ENCODE measurements around the gene MYLK4.

MYLK4 gene

DNA sequence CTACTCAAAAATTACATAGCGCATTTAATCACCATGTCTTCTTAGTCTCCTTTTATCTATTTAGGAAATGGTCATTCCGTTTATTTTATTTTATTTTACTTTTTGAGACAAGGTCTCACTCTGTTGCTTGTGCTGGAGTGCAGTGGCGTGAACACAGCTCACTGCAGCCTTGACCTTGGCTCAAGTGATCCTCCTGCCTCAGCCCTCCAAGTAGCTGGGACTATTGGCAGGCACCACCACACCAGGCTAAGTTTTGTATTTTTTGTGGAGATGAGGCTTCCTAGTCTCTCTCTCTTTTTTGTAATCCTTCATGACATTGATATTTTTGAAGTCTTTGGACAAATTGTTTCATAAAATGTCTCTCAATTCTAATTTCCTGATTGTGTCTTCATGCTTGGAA lies 4.7 kb upstream of the MYLK4 start:
- no peak for DNase-seq

DNA sequence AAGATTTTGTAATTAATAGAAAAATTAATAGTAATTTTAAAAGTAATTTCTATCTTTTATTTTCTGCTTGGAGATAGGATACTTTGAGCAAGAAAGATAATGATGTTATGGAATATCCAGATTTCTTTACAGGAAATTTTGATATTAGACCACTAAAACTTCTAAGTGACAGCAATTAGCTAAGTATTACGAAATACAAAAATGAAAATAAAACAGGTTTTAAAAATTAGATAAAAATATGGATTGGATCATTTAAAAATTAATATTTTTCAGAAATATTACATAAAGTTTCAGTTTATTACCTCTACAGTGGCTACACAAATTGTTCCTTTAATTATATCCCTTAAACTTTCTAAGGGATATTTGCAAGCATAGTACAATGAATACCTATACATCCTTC lies 4.2 kb upstream of the MYLK4 start:
- DNase-seq, result no peak

DNA sequence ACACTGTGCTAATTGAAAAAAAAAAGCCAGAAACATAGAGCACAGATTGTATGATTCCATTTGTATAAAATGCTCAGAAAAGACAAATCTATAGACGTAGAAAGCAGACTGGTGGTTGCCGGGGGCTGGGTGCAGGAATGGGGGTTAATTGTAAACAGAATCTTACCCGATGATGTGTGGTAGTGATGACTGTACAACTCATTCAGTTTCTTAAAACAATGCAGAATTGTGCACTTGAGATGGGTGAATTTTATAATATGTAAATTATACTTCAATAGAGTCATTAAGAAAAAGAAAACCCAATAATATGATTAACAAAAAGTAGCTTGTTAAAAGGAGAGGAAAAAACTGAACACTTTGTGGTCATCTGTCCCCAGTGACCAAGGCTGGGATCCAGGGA lies 3.7 kb upstream of the MYLK4 start:
- no peak for DNase-seq

DNA sequence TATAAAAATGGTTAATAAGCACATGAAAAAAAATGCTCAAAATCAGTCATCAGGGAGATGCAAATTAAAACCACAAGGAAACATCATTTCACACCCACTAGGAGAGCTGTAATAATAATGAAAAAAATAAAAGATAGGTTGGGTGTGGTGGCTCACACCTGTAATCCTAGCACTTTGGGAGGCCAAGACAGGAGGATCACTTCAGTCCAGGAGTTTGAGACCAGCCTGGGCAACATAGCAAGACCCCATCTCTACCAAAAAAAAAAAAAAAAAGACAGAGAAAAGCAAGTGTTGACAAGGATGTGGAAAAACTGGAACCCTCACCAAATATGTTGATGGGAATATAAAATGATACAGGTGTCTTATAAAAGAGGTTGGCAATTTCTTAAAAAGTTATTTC lies 3.0 kb upstream of the MYLK4 start:
- DNase-seq, result no peak

DNA sequence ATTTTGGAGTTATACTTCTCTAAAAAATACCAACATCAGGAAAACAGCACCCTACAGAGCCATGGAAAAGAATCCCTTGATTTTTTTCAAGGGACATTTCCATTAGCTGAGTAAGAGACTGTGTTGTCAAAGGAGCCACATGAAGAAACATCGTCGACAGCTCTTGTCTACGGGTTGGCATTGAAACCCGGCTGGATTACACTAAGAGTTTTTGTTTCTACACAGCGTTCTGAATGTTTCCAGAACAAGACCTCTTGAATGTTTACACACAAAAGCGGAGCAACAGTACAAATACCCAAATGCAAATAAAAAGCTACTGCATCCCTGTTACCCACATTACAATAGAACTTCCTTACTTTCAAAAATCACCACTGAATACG lies 2.4 kb upstream of the MYLK4 start:
- DNase-seq, result no peak

DNA sequence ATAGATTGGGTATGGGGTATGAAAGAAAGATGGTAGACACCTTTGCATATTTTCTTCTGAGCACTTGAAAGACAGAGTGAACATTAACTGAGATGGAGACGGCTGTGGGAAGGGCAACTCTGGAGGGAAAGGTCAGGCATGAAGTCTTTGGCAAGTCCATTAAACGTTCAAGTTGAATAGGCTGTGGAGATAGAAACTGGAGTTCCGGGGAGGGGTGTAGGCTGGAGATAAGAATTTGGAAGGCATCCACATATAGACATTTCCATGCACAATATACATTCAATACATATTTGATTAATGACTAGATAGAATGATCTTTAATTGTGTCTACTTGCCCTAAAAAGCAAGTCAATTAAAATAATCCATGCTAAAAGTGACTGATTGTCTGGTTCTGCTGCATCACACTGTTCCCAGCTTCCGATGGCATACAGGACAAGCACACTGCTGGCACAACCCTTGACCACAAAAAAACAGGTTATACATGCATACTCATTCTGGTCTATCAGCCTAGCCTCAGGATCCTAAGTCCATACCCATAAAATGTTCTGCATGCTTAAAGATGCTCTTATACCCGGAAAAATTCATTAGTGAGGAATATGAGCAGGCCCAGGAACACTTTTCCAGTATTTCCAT lies 1.9 kb upstream of the MYLK4 start:
- DNase-seq, result no peak

DNA sequence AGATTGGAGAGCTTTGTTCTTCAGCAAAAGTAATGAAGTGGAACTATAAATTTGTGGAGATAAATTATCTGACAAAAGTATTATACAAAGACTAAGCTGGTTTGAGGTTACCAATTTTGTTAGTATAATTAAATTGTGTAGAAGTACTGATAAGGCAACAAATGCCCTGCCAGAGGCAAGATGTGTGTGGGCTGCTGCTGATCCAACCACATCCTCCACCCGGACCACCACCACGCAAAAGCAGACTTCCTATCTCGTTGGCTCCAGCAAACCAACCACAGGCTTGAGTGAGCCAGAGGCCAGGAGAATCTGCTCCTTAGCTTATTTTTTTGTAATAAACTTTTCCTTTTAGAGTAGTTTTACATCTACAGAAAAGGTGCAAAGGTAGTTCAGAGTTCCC lies 1.1 kb upstream of the MYLK4 start:
- peak in 1 of 2 donors; percentile 38 for DNase-seq

DNA sequence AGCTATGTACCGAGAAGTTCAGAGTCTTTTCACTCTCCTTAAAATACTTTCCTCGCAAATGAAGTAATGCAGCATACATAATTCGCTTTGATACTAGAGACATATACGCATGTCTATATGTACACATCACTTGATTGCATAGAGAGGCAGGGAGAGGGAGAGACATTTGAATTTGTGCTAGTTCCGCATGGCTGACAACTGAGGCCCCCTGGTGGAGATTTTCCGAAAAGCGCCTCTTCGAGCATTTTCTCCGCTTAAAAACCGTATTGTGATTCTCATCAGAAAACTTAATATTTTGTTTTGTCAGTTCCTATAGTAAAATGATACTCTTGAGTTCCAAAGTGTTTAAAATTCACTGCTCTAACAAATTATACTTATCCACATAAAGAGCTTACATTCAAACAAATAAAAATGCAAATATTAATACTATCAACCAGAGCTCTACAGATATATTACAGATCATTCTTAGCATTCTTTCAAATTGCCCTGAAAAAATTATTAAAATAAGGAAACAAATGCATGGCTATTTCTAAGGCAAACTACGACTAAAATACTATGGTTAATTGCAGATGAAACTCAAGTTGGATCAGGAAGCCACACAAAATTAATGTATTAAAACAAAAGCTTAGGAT lies 637 bp downstream of the MYLK4 start:
- peak; percentile 30 to 67 for DNase-seq

DNA sequence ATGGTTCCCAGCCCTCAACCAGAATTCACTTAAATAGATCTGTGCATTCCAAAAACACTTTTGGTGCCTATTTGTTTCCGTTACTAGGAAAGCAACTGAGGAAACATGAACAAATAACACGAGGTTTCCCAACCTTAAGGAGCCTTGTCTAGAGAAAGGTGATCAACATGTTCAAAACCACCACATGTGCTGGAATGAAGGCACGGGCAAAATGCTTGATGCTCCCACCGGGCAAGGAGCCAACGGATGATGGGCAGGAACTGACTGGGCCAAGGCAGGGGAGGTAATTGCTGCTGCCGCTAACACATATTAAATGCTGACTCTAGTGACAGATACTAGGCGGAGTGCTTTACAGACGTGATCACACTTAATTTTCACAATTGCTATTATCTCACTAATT lies 2.5 kb downstream of the MYLK4 start:
- DNase-seq, result no peak

DNA sequence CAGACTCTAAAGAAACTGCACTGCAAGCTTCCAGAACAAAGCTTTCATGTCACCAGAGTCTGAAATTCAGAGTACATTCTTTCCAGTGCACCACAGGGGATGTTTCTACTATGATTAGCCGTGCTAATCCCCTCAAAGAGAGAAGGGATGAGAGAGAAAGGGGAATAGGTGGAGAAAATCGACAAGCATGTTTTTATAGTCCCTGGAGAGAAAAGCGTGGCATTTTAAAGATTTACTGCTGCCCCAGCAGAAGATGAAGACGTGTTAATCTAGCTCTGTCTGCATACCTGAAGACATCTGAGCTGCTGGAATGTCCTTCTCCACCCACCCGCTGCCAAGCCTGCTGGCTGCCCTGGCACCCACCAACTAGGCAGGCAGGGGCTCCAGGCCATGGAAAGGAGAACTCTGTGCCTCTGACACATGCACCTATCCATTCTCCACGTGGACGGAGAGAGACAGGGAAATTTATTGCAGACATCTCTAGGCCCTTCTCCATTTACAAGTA lies 4.1 kb downstream of the MYLK4 start:
- DNase-seq, result no peak

DNA sequence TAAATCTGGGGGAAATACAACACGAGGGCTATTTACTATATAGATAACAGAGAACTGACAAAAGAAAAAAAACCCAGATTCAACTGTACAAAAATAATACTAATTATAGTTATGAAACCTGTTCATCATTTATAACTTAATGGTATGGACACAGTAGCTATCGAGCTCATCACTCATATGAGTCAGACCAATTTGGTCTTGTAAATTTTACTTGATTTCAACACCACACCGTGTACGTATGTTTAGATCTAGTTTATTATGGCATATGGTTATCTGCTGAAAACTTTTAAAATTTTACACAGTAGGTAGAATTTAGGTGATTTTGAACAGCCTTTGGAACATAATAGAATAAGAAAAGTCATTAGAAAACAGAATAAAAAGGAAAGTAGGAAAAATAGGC lies 5.5 kb downstream of the MYLK4 start:
- DNase-seq, result no peak

DNA sequence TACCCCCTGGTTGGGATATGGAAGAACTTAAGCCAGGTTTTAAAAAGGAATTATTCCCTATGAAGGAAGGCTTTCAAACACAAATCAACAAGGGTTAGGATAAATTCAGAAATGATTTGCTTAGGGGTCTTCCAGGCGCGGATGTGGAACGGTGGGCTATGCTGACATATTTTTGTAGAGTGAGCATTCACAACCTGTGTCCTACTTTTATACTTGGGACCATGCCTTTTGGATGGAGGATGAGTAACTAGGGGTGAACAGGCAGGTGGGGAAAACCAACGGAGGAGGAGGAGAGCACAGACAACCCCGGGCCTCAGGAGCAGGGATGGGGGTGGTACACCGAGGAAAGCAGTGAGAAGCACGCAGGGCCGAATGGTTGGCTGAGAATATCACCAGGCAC lies 5.9 kb downstream of the MYLK4 start:
- DNase-seq, result no peak

DNA sequence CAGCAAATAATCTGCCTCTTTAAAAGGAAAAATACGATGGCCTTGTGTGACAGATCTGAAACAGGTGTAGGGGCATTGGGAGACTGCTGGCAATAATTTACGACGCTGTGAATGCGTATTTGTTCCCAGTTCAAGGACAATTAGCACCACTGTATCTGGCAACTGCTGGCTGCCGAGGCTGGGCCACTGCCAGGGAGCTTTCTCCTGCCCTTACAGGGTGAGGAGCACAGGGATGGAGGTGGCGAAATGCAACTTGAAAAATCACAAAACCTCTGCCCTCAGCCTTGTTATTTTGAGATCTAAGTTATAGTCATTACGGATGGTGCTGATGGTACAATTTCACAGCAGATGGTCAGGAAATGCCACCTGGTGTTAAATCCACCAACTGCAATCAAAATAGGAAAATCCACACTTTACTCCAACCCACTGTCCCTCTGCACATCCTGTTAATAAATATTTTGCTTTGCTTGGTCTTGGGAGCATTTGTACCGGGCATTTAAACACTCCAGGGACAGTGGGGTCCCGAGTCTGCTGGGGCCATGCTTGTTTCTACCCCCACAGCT lies 6.4 kb downstream of the MYLK4 start:
- DNase-seq, result no peak

DNA sequence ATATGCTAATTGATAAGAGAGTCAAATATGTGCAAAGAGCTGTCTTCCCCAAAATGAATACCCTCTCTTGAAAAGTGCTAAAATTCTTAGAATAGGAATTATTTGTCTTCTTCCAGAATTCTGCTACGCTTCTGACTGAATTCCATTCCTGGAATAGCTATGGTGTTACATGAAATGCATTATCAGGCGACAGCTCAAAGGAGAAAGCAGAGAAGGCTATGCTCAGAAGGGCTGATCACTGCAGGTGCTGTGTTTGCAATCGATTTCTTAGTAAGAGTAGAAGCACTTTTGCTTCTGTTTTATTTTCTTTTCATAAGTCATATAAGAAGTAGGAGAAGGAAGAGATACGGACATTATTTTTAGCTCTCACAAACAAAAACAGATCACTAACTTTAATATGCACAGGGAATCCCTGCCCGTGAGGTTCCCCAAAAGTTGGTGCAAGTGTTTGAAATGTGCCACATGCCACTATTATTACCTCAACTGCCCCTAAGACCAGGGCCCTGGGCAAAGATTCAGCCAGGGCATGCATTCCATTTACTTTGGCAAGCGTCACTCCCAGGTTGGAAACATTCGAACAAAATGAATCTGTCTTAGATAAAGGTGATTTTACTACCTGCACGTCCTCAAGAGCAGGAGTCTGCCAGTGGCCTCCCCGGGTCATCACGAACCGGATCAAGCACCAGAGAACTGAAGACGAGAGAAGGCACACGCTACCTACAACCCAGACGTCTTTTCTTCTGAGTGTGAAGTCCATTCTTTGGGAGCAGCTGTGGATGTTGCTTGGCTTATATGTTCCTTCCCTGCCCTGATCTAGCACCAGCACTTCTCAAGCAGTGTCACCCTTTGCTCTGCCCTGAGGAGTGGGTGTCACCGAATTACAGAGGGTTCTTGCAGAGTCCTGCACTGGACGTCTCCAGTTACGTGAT lies 7.2 kb downstream of the MYLK4 start:
- no peak for DNase-seq

DNA sequence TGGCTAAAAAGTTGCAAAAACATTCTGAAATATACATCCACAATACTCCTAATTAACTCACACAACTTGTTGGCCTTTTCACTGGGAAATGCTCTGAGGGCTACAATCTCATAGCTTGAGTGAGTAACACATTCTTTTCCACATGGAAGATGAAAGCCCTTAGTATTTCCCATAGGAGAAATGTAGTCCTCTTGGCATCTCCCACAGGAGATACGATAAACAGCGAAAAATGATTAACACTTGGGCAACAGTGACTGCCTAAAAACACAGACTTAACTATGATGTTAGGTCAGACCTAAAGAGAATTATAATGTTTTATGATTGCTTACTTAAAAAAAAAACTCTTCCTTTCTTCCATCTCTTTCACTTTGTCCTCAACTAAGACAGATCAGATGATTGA lies 9.0 kb downstream of the MYLK4 start:
- no peak for DNase-seq

DNA sequence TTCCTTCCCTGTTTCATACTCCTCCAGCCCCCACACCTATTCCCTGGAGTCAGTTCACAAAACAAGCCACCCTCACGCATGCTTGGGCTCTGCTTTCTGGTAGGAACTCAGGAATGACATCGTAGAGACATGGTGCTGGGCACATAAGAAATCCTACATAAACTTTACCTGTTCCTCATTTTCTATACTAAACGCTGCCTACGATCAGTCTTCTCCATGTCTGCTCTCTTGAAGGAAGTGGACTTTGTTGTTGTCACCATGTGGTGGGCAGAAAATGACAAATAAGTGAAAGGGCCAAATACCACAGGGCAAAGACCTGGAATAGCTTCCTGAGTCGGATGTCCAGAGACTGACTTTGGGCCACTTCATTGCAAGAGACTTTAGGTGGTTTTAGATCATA lies 10.1 kb downstream of the MYLK4 start:
- no peak for DNase-seq

DNA sequence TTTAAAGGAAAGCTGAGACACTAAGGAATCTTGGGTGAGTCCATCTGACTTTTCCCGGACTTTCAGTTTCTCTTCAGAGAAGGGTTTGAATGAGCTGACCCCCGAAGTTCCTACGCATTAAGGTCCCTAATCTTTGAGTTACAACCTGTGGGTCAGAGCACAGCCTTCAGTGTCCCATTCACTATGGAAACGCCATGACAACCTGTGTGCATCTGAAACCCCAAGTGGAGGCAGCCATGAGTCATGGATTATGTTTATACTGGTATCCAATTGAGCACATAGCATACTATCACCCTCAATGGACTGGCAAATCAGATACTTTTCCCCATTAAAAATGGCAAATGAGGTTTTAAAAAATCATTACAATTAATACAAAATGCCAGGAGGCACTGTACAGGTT lies 11.4 kb downstream of the MYLK4 start:
- DNase-seq, result no peak

DNA sequence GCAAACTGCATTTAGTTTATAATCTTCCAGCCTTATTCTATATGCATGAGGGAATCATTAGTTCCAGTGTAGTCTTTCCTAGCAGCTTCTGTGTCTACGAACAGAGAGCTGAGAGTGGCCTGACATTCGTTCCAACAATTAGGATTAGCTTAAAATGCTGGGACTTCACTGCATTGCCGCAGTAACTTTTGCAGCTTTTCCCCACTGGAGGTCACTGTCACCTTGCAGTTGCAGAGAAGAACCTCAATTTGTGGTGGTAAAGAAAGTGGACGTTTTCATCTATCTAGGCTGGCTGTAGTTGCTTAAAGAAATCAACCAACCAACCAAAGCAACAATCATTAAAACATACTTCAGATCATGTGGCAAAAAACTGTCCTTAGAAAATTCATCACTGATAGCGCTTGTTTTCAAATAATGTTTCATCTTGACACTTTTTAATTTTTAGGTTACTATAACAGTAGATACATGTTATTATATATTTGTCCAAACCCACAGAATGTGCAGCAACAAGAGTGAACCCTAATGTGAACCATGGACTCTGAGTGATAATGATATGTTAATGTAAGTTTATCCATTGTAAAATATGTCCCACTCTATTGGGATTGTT lies 12.2 kb downstream of the MYLK4 start:
- peak in 1 of 2 donors; percentile 71 for DNase-seq

DNA sequence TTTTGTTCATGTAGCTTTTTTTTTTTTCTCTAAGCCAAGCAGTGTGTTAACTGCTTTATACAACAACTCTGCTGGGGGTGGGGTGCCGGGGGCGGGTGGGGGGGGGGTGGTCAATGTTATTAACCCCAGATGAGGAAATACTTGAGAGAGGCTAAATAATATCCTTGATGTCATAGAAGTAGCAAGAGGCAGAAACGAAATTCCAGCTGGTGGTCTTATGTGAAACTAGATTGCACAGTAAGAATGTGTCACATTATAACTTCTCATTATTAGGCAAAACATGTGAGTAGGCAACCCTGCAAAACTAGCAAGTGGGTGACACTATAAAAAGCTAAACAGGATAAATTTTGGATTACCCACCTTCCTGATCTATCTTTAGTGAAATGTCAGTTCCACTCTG lies 12.8 kb downstream of the MYLK4 start:
- no peak for DNase-seq

DNA sequence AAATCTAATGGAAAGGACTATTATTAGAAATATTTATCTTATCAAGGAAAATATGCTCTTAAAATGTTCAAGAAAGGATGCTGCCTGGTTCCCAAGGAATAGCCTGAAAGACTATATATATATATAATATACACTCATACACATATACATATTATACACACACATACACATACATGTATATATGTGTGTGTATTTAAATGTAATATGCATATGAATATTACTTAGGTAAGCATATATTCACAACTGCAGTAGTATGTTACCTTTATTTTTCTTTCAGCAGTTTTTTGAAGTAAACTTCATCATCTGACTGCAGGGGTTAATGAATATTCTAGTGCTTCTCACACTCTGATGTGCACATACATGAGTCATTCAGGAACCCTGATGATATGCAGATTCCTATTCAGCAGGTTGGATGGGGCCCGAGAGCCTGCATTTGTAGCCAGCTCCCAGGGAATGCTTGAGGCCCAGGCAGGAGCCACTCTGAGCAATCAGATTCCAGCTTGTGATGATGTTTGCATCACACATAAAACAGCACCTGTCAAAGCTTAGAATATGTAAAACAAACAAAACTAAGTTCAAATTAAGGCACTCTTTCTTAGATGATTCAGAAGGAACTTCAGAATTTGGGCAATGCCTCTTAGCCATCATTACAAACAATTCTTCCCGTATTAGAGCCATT lies 16.1 kb downstream of the MYLK4 start:
- no peak for DNase-seq

DNA sequence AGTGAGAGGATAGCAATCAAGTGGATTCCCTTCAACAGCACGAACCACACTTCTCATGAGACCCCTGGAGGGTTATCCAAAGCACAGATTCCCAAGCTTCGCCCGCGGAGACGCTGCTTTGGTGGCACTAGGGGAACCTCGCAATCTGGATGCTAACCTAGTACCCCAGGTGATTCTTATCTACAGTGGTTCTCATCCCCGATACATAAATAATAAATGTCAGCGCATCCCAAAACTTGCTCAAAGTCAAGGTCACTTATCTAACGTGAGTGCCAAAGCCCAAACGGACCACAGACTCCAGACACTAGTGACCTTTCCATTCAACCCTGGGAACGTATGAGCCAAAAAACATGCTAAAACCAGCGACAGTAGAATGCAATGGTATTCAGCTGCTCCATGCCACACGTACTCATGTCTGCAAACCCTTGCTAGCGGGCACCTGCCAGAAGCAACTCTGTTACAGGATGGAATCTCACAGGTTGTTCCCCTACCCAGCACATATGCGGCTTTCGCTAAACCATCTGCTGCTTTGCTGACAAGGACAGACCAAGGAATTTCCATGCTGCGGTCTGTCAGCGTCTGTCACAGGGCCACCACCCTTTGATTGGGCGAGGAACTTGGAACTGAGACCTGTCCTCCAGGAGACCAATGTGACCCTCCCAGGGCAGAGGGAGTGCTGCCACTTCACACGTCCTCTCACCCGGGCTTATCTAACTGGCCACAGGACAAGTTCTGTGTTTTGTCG lies 16.8 kb downstream of the MYLK4 start:
- DNase-seq, result no peak

DNA sequence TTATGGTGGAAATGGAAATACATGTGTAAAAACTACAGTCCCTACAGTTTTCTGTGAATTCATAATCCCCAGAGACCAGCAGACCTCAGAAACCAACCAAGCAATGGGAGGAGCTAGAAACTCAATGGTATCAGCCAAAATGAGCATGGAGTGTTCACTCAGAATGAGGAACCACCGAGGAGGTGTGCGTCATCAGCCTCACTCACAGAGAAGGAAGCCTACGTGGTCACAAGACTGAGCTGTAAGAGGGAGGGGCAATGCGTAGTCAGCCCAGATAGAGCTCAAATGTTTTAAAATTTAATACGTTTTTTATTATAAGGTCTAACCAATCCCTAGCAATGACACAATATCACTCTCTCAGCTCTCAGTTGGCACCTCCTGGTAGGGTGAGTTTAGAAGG lies 17.4 kb downstream of the MYLK4 start:
- DNase-seq, result peak; percentile 30 to 95
